Measurements from ENCODE around the gene UBE4B. TPM values are rescaled to one million over a fixed set of nuclear protein-coding genes. Genes with fewer than 3 reads are reported as not detected.

UBE4B gene
- total RNA-seq, 1 experiment from 2014 or later, result 40.3 TPM

GRCh38 chr1:10061276-10061675 lies 28.5 kb downstream of the UBE4B start:
- Mint-ChIP-seq H3K4me1 (ENCODE audit: low read depth, unreplicated experiment) (peaks cover 8% of the 10 kb centered on the region), H3K4me3 (ENCODE audit: unreplicated experiment) (no peak overlapping the region), H3K36me3 (ENCODE audit: insufficient read depth, unreplicated experiment) (peaks cover 4% of the 10 kb centered on the region), H3K27me3 (ENCODE audit: insufficient read depth, unreplicated experiment) (no peaks in the 10 kb centered on the region), H3K9me3 (ENCODE audit: unreplicated experiment) (no peaks in the 10 kb centered on the region), H3K27ac (ENCODE audit: unreplicated experiment) (no peak overlapping the region)
- no TSS peak for BruUV-seq (replicated peaks)
- intact Hi-C loops (cut with micrococcal nuclease; ENCODE audit: unreplicated experiment), result no loop called here
- Histone ChIP-seq H3K36me3 (ENCODE audit: control insufficient read depth, insufficient read depth, low read length) (no peaks in the 10 kb centered on the region), H3K4me1 (peaks cover 4% of the 10 kb centered on the region; the same call in 1 of the 2 replicates), H3K27me3 (replicated peaks; ENCODE audit: control insufficient read depth, insufficient read depth, low read length) (no peaks in the 10 kb centered on the region), H3K4me3 (ENCODE audit: low read depth, low read length) (no peak overlapping the region), H3K9me3 (no peaks in the 10 kb centered on the region)
- no peak for TF ChIP-seq CTCF (IDR thresholded peaks at IDR 0.05; ENCODE audit: insufficient read depth in 1 of 2, low read depth in 1 of 2, low read length in 1 of 2, severe bottlenecking in 1 of 2, unreplicated experiment in 1 of 2)
- no peak for DNase-seq
- ChIA-PET POLR2A (no interaction called here), CTCF (no interaction called here)

DNA sequence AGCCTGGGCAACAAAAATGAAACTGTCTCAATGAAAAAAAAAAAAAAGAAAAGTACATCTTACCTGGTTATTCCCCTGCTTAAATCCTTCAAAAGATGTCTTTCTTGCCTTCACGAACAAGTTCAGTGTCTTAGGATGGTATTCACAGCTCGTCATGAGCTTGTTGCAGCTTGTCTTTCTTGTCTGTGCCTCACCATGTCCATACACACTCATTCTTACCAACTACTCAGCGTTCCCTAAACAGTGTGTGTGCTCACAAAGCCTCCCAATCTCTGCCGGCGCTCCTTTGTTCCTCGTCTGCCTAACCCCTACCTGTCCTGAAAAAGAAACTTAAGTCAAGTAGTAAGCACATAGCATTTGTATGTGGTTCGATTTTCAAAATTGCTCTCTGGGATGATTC lies 31.1 kb downstream of the UBE4B start:
- Histone ChIP-seq H3K4me1 (peaks cover 4% of the 10 kb centered on the region; the same call in 1 of the 2 replicates), H3K27me3 (replicated peaks; ENCODE audit: control insufficient read depth, insufficient read depth, low read length) (no peaks in the 10 kb centered on the region), H3K4me3 (ENCODE audit: low read depth, low read length) (no peak overlapping the region), H3K9me3 (no peaks in the 10 kb centered on the region), H3K36me3 (ENCODE audit: control insufficient read depth, insufficient read depth, low read length) (no peaks in the 10 kb centered on the region)
- ChIA-PET CTCF (no interaction called here), POLR2A (no interaction called here)
- no peak overlapping the region for H3K4me3 Mint-ChIP-seq (ENCODE audit: unreplicated experiment)
- TF ChIP-seq CTCF (IDR thresholded peaks at IDR 0.05; ENCODE audit: insufficient read depth in 1 of 2, low read depth in 1 of 2, low read length in 1 of 2, severe bottlenecking in 1 of 2, unreplicated experiment in 1 of 2), result no peak
- DNase-seq, result no peak
- intact Hi-C loops (cut with micrococcal nuclease; ENCODE audit: unreplicated experiment), result no loop called here
- BruUV-seq (replicated peaks), result no TSS peak
- H3K9me3 Mint-ChIP-seq (ENCODE audit: unreplicated experiment), result no peaks in the 10 kb centered on the region
- peaks cover 6% of the 10 kb centered on the region for H3K4me1 Mint-ChIP-seq (ENCODE audit: low read depth, unreplicated experiment)
- H3K36me3 Mint-ChIP-seq (ENCODE audit: insufficient read depth, unreplicated experiment), result peaks cover 4% of the 10 kb centered on the region
- no peak overlapping the region for H3K27ac Mint-ChIP-seq (ENCODE audit: unreplicated experiment)
- no peaks in the 10 kb centered on the region for H3K27me3 Mint-ChIP-seq (ENCODE audit: insufficient read depth, unreplicated experiment)

- no peaks in the 10 kb centered on the region for H3K9me3 Mint-ChIP-seq (ENCODE audit: unreplicated experiment)
- no peak for TF ChIP-seq CTCF (IDR thresholded peaks at IDR 0.05; ENCODE audit: insufficient read depth in 1 of 2, low read depth in 1 of 2, low read length in 1 of 2, severe bottlenecking in 1 of 2, unreplicated experiment in 1 of 2)
- H3K9me3 ChIP-seq, result no peaks in the 10 kb centered on the region
- no peak overlapping the region for H3K27ac Mint-ChIP-seq (ENCODE audit: unreplicated experiment)
- peaks cover 4% of the 10 kb centered on the region for H3K36me3 Mint-ChIP-seq (ENCODE audit: insufficient read depth, unreplicated experiment)
- peaks cover 6% of the 10 kb centered on the region for H3K4me1 Mint-ChIP-seq (ENCODE audit: low read depth, unreplicated experiment)
- POLR2A ChIA-PET, result no interaction called here
- BruUV-seq (replicated peaks), result no TSS peak
- H3K27me3 ChIP-seq (replicated peaks; ENCODE audit: control insufficient read depth, insufficient read depth, low read length), result no peaks in the 10 kb centered on the region
- no peak for DNase-seq
- H3K4me3 ChIP-seq (ENCODE audit: low read depth, low read length), result no peak overlapping the region
- H3K27me3 Mint-ChIP-seq (ENCODE audit: insufficient read depth, unreplicated experiment), result no peaks in the 10 kb centered on the region
- intact Hi-C loops (cut with micrococcal nuclease; ENCODE audit: unreplicated experiment), result no loop called here
- peaks cover 4% of the 10 kb centered on the region; the same call in 1 of the 2 replicates for H3K4me1 ChIP-seq
- H3K4me3 Mint-ChIP-seq (ENCODE audit: unreplicated experiment), result no peak overlapping the region
- CTCF ChIA-PET, result no interaction called here
- H3K36me3 ChIP-seq (ENCODE audit: control insufficient read depth, insufficient read depth, low read length), result no peaks in the 10 kb centered on the region
Measured at GRCh38 chr1:10064416-10065343, 31.9 kb downstream of the UBE4B start.

Measured in Caco-2 (cell line).